HepG2 (cell line): Measurements from ENCODE around the gene PPFIA4. TPM values are rescaled to one million over a fixed set of nuclear protein-coding genes. Genes with fewer than 3 reads are reported as not detected.

Experiments used
- ATAC-seq: fragments of 200-7000 bp; cut with Tn5 transposase; 3 replicates; pipeline ENCODE4 v1.9.1; 2020; ENCODE audit warnings: mild to moderate bottlenecking, moderate library complexity
- BruUV-seq: library from RNA; stranded (reverse); fragments of 400-500 nt; replicated peaks from 2 replicates; lab custom pipeline; 2021; lab: Mats Ljungman, UMichigan
- CTCF ChIA-PET: fragments of 300-600 bp; formaldehyde crosslinking; extraction: SDS; loops from one replicate; lab custom pipeline; 2021; ENCODE audit warnings: low total read pairs, inconsistent platforms, low intra/inter-chr PET ratio; lab: Yijun Ruan, JAX
- POLR2A ChIA-PET: fragments of 350-600 bp; sonication (Branson Sonifier 250); formaldehyde crosslinking; loops from one replicate; lab custom pipeline; 2020; ENCODE audit warnings: antibody characterized with exemption, inconsistent platforms; lab: Yijun Ruan, JAX
- DNase-seq: peaks from one replicate; pipeline ENCODE4 v3.0.0-alpha.2; 2015; ENCODE audit warnings: low spot score
- FAIRE-seq: peaks from 3 replicates; lab custom pipeline; 2011; peaks lifted over from hg19 to GRCh38; lab: Jason Lieb, UNC
- H2AFZ ChIP-seq: one replicate; pipeline ENCODE4 v1.6.1; 2011; ENCODE audit warnings: low read length, inconsistent platforms
- H3K27ac ChIP-seq: fragments of 300-600 bp; 3 replicates; pipeline ENCODE4 v1.8.0; 2011; ENCODE audit warnings: mixed run types, mild to moderate bottlenecking, mixed read lengths, low read length, inconsistent platforms; ENCODE audit not compliant: insufficient read depth; ENCODE audit errors: extremely low read length
- H3K27me3 ChIP-seq, 2 experiments: fragments of 200-600 bp in 1 of 2; 2 replicates in 1 of 2; 3 replicates in 1 of 2; pipeline versions ENCODE4 v1.6.0 to v1.8.0; 2011; ENCODE audit warnings: low read length in 2 of 2, mild to moderate bottlenecking in 2 of 2, moderate library complexity in 2 of 2, inconsistent platforms in 1 of 2; ENCODE audit not compliant: insufficient read depth in 2 of 2, control insufficient read depth in 1 of 2
- H3K36me3 ChIP-seq, 2 experiments: fragments of 200-600 bp in 1 of 2; replicated peaks in 1 of 2; 2 replicates in 1 of 2; 3 replicates in 1 of 2; pipeline versions ENCODE4 v1.5.1 to v1.8.0; 2011; ENCODE audit warnings: low read length in 2 of 2, inconsistent platforms in 1 of 2; ENCODE audit not compliant: insufficient read depth in 2 of 2, control insufficient read depth in 1 of 2
- H3K4me1 ChIP-seq: 2 replicates; pipeline ENCODE4 v1.5.1; 2012; ENCODE audit warnings: low read length, inconsistent platforms; ENCODE audit not compliant: insufficient read depth
- H3K4me2 ChIP-seq: 2 replicates; pipeline ENCODE4 v1.6.0; 2011; ENCODE audit warnings: low read depth, low read length, inconsistent platforms
- H3K4me3 ChIP-seq, 3 experiments: fragments of 200-600 bp in 1 of 3; sonication (generic), shearing (Covaris generic) in 1 of 3; replicated peaks in 1 of 3; 2 replicates each; pipeline ENCODE4 v1.5.1; 2011 to 2016; ENCODE audit warnings: low read length in 3 of 3, inconsistent platforms in 2 of 3, low read depth in 2 of 3, mild to moderate bottlenecking in 2 of 3, control low read depth in 1 of 3, mixed read lengths in 1 of 3; ENCODE audit not compliant: insufficient read depth in 1 of 3
- H3K79me2 ChIP-seq: one replicate; pipeline ENCODE4 v1.6.1; 2011; ENCODE audit warnings: low read length, inconsistent platforms; ENCODE audit not compliant: insufficient read depth
- H3K9ac ChIP-seq: 2 replicates; pipeline ENCODE4 v1.6.0; 2011; ENCODE audit warnings: mild to moderate bottlenecking, low read depth, low read length, inconsistent platforms; ENCODE audit not compliant: insufficient read depth
- H3K9me3 ChIP-seq: 2 replicates; pipeline ENCODE4 v1.5.1; 2012; ENCODE audit warnings: mild to moderate bottlenecking, low read length
- H4K20me1 ChIP-seq: 2 replicates; pipeline ENCODE4 v1.6.0; 2011; ENCODE audit warnings: inconsistent platforms, mild to moderate bottlenecking, low read length, moderate library complexity; ENCODE audit not compliant: insufficient read depth
- EEA1 ChIP-seq: sonication (generic); formaldehyde crosslinking; IDR thresholded peaks from 2 replicates; pipeline ENCODE4 v1.5.1; 2020; ENCODE audit warnings: mild to moderate bottlenecking, missing genetic modification reagents, borderline replicate concordance
- FOXK2 ChIP-seq: fragments of 450-650 bp; IDR thresholded peaks from 2 replicates; pipeline ENCODE4 v1.6.1; 2016
- RAD21 ChIP-seq: fragments of 450-650 bp; formaldehyde crosslinking; IDR thresholded peaks from 2 replicates; pipeline ENCODE4 v1.5.0; 2020; ENCODE audit warnings: mild to moderate bottlenecking
- STAG1 ChIP-seq: sonication (generic); formaldehyde crosslinking; IDR thresholded peaks from 2 replicates; pipeline ENCODE4 v1.4.0; 2020; ENCODE audit warnings: missing genetic modification reagents
- WGBS: methylation state at CpG from one replicate; pipeline ENCODE4 v1.1.6; 2017; ENCODE audit warnings: low lambda C conversion rate; 5-methylcytosine and 5-hydroxymethylcytosine counted together
- in situ Hi-C: cut with HindIII; loops from 2 replicates; pipeline ENCODE4 v1.10.0; 2017; ENCODE audit warnings: low pct_unique_long_range_greater_than_20kb; ENCODE audit not compliant: extremely low pct_ligation_motif_present
- intact Hi-C: fragments of 100-400 bp; cut with micrococcal nuclease; formaldehyde crosslinking; loops from one replicate; pipeline ENCODE4 v1.10.0; 2022; ENCODE audit not compliant: unreplicated experiment
- polyA plus RNA-seq, 8 experiments: library from polyadenylated mRNA; depleted of rRNA in 3 of 8; stranded (reverse) in 7 of 8; unstranded in 1 of 8; fragments of >200 nt; fragmentation: Illumina TruSeq in 4 of 8; extraction: Trizol in 4 of 8; gene quantifications; 2 replicates each; pipeline versions ENCODE4 v1.2.1 to v1.2.3, GENCODE V29; 2011 to 2016; ENCODE audit warnings: low read depth in 4 of 8, missing spikeins in 1 of 8, mixed read lengths in 1 of 8; ENCODE audit not compliant: insufficient read depth in 1 of 8
- total RNA-seq, 5 experiments: library from RNA; depleted of rRNA; stranded (reverse); fragments of >200 nt; fragmentation: Illumina TruSeq; extraction: Trizol; gene quantifications; 2 replicates each; pipeline ENCODE4 v1.2.3, GENCODE V29; 2016; ENCODE audit warnings: low read depth in 1 of 5
- TF ChIP-seq, protein P1 (sequence below): sonication (generic); formaldehyde crosslinking; IDR thresholded peaks from 2 replicates; pipeline ENCODE4 v1.4.0; 2020; ENCODE audit warnings: missing genetic modification reagents
- TF ChIP-seq, protein P2 (sequence below): sonication (generic); formaldehyde crosslinking; IDR thresholded peaks from 2 replicates; pipeline ENCODE4 v1.4.0; 2020; ENCODE audit warnings: mild to moderate bottlenecking, missing genetic modification reagents, borderline replicate concordance
- TF ChIP-seq, protein P3 (sequence below): sonication (generic); formaldehyde crosslinking; IDR thresholded peaks from 2 replicates; pipeline ENCODE4 v1.5.0; 2020; ENCODE audit warnings: mild to moderate bottlenecking, missing genetic modification reagents, moderate library complexity

Gene PPFIA4
- total and polyA plus RNA-seq, 2 of the 13 experiments (the other 11 are each of a cell fraction or from before 2014, with no cell fraction given), result 6.4 TPM; not detected in 1

DNA sequence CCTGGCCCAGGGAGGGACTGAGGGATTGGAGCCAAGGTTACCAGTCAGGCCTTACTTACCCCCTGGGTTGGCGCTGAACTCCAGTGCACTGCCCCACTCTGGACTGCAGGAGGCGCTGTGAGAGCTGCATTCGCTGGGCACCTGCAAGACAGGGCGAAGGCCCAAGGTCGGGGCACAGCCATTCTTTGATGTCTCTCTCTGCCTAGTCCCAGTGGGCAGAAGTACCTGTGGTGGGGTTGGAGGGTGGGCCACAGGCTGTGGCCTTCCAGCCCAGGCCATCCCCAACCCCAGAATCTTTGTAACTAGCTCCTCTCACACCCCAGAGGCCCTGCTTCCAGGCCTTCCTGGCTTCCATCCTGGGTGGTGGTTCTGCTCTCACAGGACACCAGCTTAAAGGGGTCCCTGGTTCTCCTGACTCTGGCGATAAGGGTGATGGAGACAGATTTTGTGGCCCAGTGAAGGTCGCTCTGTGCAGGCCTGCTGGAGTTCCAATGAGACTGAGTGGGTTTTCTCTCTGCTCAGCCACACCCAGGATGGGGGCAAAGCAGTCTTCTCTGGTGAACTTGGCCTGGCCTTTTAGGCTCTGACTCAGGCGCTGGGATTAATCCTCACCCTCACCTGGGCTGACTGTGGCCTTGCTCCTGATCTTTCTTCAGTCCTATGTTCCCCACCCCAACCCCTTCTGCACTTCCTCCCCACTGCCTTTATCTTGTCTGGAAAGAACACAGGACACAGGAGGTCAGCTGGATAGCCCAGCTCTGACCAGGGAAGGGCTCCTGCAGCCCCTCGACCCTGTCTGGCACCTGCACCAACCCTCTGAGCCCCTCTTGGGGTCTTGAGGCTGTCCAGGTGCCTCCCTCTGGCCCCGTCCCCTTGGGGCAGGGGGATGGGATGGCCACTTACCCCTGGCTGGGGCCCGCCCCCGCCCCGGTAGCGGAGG is 58.6 kb downstream of the PPFIA4 start:
- H3K27me3 ChIP-seq, result peaks cover 7 to 33% of the 10 kb centered on the region in 2 experiments; a peak in 4 of 5 replicates
- H3K4me1 ChIP-seq, result no peaks in the 10 kb centered on the region
- no peaks in the 10 kb centered on the region for H3K9me3 ChIP-seq
- H3K79me2 ChIP-seq, result no peaks in the 10 kb centered on the region
- H2AFZ ChIP-seq, result no peak overlapping the region
- no peak overlapping the region for H3K9ac ChIP-seq
- ATAC-seq, result peak; percentile 71
- DNase-seq, result peak; percentile 6
- no TSS peak for BruUV-seq
- no peak overlapping the region for H3K4me3 ChIP-seq
- no peak overlapping the region for H3K27ac ChIP-seq
- POLR2A ChIA-PET, result no interaction called here
- no peak overlapping the region for H3K4me2 ChIP-seq
- H3K36me3 ChIP-seq, result no peaks in the 10 kb centered on the region
- H4K20me1 ChIP-seq, result no peaks in the 10 kb centered on the region
- TF ChIP-seq, protein P1, sequence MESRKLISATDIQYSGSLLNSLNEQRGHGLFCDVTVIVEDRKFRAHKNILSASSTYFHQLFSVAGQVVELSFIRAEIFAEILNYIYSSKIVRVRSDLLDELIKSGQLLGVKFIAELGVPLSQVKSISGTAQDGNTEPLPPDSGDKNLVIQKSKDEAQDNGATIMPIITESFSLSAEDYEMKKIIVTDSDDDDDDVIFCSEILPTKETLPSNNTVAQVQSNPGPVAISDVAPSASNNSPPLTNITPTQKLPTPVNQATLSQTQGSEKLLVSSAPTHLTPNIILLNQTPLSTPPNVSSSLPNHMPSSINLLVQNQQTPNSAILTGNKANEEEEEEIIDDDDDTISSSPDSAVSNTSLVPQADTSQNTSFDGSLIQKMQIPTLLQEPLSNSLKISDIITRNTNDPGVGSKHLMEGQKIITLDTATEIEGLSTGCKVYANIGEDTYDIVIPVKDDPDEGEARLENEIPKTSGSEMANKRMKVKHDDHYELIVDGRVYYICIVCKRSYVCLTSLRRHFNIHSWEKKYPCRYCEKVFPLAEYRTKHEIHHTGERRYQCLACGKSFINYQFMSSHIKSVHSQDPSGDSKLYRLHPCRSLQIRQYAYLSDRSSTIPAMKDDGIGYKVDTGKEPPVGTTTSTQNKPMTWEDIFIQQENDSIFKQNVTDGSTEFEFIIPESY, result peak; percentile 68
- TF ChIP-seq FOXK2, result no peak
- TF ChIP-seq STAG1, result peak; percentile 37
- TF ChIP-seq, protein P2, sequence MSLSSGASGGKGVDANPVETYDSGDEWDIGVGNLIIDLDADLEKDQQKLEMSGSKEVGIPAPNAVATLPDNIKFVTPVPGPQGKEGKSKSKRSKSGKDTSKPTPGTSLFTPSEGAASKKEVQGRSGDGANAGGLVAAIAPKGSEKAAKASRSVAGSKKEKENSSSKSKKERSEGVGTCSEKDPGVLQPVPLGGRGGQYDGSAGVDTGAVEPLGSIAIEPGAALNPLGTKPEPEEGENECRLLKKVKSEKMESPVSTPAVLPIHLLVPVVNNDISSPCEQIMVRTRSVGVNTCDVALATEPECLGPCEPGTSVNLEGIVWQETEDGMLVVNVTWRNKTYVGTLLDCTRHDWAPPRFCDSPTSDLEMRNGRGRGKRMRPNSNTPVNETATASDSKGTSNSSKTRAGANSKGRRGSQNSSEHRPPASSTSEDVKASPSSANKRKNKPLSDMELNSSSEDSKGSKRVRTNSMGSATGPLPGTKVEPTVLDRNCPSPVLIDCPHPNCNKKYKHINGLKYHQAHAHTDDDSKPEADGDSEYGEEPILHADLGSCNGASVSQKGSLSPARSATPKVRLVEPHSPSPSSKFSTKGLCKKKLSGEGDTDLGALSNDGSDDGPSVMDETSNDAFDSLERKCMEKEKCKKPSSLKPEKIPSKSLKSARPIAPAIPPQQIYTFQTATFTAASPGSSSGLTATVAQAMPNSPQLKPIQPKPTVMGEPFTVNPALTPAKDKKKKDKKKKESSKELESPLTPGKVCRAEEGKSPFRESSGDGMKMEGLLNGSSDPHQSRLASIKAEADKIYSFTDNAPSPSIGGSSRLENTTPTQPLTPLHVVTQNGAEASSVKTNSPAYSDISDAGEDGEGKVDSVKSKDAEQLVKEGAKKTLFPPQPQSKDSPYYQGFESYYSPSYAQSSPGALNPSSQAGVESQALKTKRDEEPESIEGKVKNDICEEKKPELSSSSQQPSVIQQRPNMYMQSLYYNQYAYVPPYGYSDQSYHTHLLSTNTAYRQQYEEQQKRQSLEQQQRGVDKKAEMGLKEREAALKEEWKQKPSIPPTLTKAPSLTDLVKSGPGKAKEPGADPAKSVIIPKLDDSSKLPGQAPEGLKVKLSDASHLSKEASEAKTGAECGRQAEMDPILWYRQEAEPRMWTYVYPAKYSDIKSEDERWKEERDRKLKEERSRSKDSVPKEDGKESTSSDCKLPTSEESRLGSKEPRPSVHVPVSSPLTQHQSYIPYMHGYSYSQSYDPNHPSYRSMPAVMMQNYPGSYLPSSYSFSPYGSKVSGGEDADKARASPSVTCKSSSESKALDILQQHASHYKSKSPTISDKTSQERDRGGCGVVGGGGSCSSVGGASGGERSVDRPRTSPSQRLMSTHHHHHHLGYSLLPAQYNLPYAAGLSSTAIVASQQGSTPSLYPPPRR (CRISPR knock-in tag), result no peak
- no peak for TF ChIP-seq EEA1 (CRISPR knock-in tag)
- peak; percentile 15; the same call in 1 of the 2 replicates for TF ChIP-seq RAD21
- TF ChIP-seq, protein P3, sequence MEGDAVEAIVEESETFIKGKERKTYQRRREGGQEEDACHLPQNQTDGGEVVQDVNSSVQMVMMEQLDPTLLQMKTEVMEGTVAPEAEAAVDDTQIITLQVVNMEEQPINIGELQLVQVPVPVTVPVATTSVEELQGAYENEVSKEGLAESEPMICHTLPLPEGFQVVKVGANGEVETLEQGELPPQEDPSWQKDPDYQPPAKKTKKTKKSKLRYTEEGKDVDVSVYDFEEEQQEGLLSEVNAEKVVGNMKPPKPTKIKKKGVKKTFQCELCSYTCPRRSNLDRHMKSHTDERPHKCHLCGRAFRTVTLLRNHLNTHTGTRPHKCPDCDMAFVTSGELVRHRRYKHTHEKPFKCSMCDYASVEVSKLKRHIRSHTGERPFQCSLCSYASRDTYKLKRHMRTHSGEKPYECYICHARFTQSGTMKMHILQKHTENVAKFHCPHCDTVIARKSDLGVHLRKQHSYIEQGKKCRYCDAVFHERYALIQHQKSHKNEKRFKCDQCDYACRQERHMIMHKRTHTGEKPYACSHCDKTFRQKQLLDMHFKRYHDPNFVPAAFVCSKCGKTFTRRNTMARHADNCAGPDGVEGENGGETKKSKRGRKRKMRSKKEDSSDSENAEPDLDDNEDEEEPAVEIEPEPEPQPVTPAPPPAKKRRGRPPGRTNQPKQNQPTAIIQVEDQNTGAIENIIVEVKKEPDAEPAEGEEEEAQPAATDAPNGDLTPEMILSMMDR, result peak; percentile 62
- no peak for FAIRE-seq
- in situ Hi-C loops, result no loop called here
- WGBS, result 0% methylated on average over 2 of the region's 14 CpGs
- intact Hi-C loops, result no loop called here
- CTCF ChIA-PET, result no interaction called here
